IMR-90 (cell line): ENCODE data around the gene CREB5. TPM values are rescaled to one million over a fixed set of nuclear protein-coding genes. Genes with fewer than 3 reads are reported as not detected.

Experiments used
- ATAC-seq: fragments of 200-7000 bp; cut with Tn5 transposase; 2 replicates; pipeline ENCODE4 v1.9.1; 2020; ENCODE audit warnings: low read depth, mild to moderate bottlenecking, moderate library complexity
- BruUV-seq: library from RNA; stranded (reverse); fragments of 400-500 nt; replicated peaks from 2 replicates; lab custom pipeline; 2021; lab: Mats Ljungman, UMichigan
- CTCF ChIA-PET: fragments of 300-600 bp; formaldehyde crosslinking; extraction: SDS; loops from one replicate; lab custom pipeline; 2021; ENCODE audit warnings: antibody characterized with exemption; lab: Yijun Ruan, JAX
- POLR2A ChIA-PET: fragments of 300-600 bp; sonication (Branson Sonifier 250); formaldehyde crosslinking; loops from one replicate; lab custom pipeline; 2022; ENCODE audit warnings: antibody characterized with exemption; ENCODE audit not compliant: unreplicated experiment; lab: Charles Lee
- DNase-seq: peaks from one replicate; pipeline ENCODE4 v3.0.0; 2013
- H2AFZ ChIP-seq: replicated peaks from 2 replicates; pipeline ENCODE3; 2013; ENCODE audit warnings: low read length, mild to moderate bottlenecking; ENCODE audit not compliant: poor library complexity
- H2AK5ac ChIP-seq: 2 replicates; pipeline ENCODE4 v1.6.1; 2013; ENCODE audit warnings: low read depth, low read length, inconsistent platforms
- H2AK9ac ChIP-seq: replicated peaks from 2 replicates; pipeline ENCODE3; 2013; ENCODE audit warnings: mild to moderate bottlenecking, low read depth, low read length, moderate library complexity; ENCODE audit not compliant: poor library complexity
- H2BK120ac ChIP-seq: 2 replicates; pipeline ENCODE4 v1.6.1; 2013; ENCODE audit warnings: low read depth, low read length, inconsistent platforms
- H2BK15ac ChIP-seq: 3 replicates; pipeline ENCODE4 v1.6.1; 2013; ENCODE audit warnings: low read depth, low read length, inconsistent platforms
- H2BK20ac ChIP-seq: 2 replicates; pipeline ENCODE4 v1.6.1; 2013; ENCODE audit warnings: low read depth, mild to moderate bottlenecking, inconsistent platforms, low read length, moderate library complexity
- H2BK5ac ChIP-seq: 2 replicates; pipeline ENCODE4 v1.6.1; 2013; ENCODE audit warnings: mild to moderate bottlenecking, low read depth, low read length, inconsistent platforms; ENCODE audit not compliant: poor library complexity, severe bottlenecking
- H3K14ac ChIP-seq: replicated peaks from 2 replicates; pipeline ENCODE4 v1.6.1; 2013; ENCODE audit warnings: low read depth, low read length, inconsistent platforms
- H3K18ac ChIP-seq: 2 replicates; pipeline ENCODE4 v1.6.1; 2013; ENCODE audit warnings: low read depth, low read length, control low read depth
- H3K23ac ChIP-seq: 2 replicates; pipeline ENCODE4 v1.6.1; 2013; ENCODE audit warnings: low read depth, low read length, inconsistent platforms
- H3K27ac ChIP-seq: 2 replicates; pipeline ENCODE4 v1.5.1; 2013; ENCODE audit warnings: mild to moderate bottlenecking, control low read depth, low read length; ENCODE audit not compliant: insufficient read depth
- H3K27me3 ChIP-seq: 2 replicates; pipeline ENCODE4 v1.6.1; 2013; ENCODE audit warnings: low read length; ENCODE audit not compliant: control insufficient read depth, insufficient read depth
- H3K36me3 ChIP-seq: 2 replicates; pipeline ENCODE4 v1.6.1; 2013; ENCODE audit warnings: low read length, mixed read lengths; ENCODE audit not compliant: control insufficient read depth, insufficient read depth
- H3K4ac ChIP-seq: 2 replicates; pipeline ENCODE4 v1.6.1; 2013; ENCODE audit warnings: low read depth, low read length, inconsistent platforms
- H3K4me1 ChIP-seq: 2 replicates; pipeline ENCODE4 v1.6.1; 2013; ENCODE audit warnings: low read length, mixed read lengths; ENCODE audit not compliant: control insufficient read depth, insufficient read depth
- H3K4me2 ChIP-seq: 2 replicates; pipeline ENCODE4 v1.6.1; 2013; ENCODE audit warnings: low read depth, mild to moderate bottlenecking, control low read depth, low read length, moderate library complexity
- H3K4me3 ChIP-seq: 2 replicates; pipeline ENCODE4 v1.5.1; 2013; ENCODE audit warnings: low read depth, mild to moderate bottlenecking, control low read depth, low read length, moderate library complexity; ENCODE audit not compliant: insufficient read depth
- H3K56ac ChIP-seq: 2 replicates; pipeline ENCODE4 v1.6.1; 2013; ENCODE audit warnings: low read length, inconsistent platforms; ENCODE audit not compliant: insufficient read depth; ENCODE audit errors: extremely low read depth
- H3K79me1 ChIP-seq, 2 experiments: 2 replicates each; pipeline ENCODE4 v1.6.1; 2013; ENCODE audit warnings: low read length in 2 of 2, inconsistent platforms in 1 of 2, low read depth in 1 of 2
- H3K9ac ChIP-seq: 2 replicates; pipeline ENCODE4 v1.6.1; 2013; ENCODE audit warnings: low read depth, low read length, control low read depth
- H3K9me1 ChIP-seq: 2 replicates; pipeline ENCODE4 v1.6.1; 2013; ENCODE audit warnings: low read length, inconsistent platforms; ENCODE audit not compliant: insufficient read depth
- H3K9me3 ChIP-seq: 2 replicates; pipeline ENCODE4 v1.6.1; 2013; ENCODE audit warnings: low read length; ENCODE audit not compliant: control insufficient read depth, insufficient read depth
- H4K20me1 ChIP-seq: 2 replicates; pipeline ENCODE4 v1.6.1; 2013; ENCODE audit warnings: low read length, inconsistent platforms; ENCODE audit not compliant: insufficient read depth
- H4K5ac ChIP-seq: 2 replicates; pipeline ENCODE4 v1.6.1; 2013; ENCODE audit warnings: mild to moderate bottlenecking, low read depth, low read length, control low read depth
- H4K8ac ChIP-seq, 2 experiments: 2 replicates each; pipeline ENCODE4 v1.6.1; 2013; ENCODE audit warnings: low read depth in 2 of 2, low read length in 2 of 2, control low read depth in 1 of 2, inconsistent platforms in 1 of 2
- H4K91ac ChIP-seq: 2 replicates; pipeline ENCODE4 v1.6.1; 2013; ENCODE audit warnings: low read depth, low read length, inconsistent platforms; ENCODE audit not compliant: insufficient read depth
- BHLHE40 ChIP-seq: fragments of 150-350 bp; IDR thresholded peaks from 2 replicates; pipeline ENCODE4 v1.6.1; 2016; ENCODE audit warnings: mild to moderate bottlenecking, low read depth, low read length
- CEBPB ChIP-seq: IDR thresholded peaks from 2 replicates; pipeline ENCODE4 v1.6.1; 2012; ENCODE audit warnings: low read depth, low read length, improper control_type of control experiment
- CHD1 ChIP-seq: IDR thresholded peaks from 2 replicates; pipeline ENCODE4 v1.6.1; 2012; ENCODE audit warnings: low read depth, low read length, improper control_type of control experiment
- CTCF ChIP-seq: conservative IDR thresholded peaks from 2 replicates; pipeline ENCODE4 v1.5.1; 2012; ENCODE audit warnings: mild to moderate bottlenecking, low read depth, low read length, improper control_type of control experiment
- ELK1 ChIP-seq: fragments of 150-350 bp; IDR thresholded peaks from 2 replicates; pipeline ENCODE4 v1.6.1; 2016; ENCODE audit warnings: low read depth, mild to moderate bottlenecking, low read length, moderate library complexity, borderline replicate concordance
- FOS ChIP-seq: fragments of 150-350 bp; IDR thresholded peaks from 2 replicates; pipeline ENCODE4 v1.6.1; 2016; ENCODE audit warnings: low read depth, low read length
- MAFK ChIP-seq: IDR thresholded peaks from 2 replicates; pipeline ENCODE4 v1.6.1; 2012; ENCODE audit warnings: low read depth, low read length, improper control_type of control experiment
- MAZ ChIP-seq: IDR thresholded peaks from 2 replicates; pipeline ENCODE4 v1.6.1; 2012; ENCODE audit warnings: low read depth, mild to moderate bottlenecking, low read length, improper control_type of control experiment, moderate library complexity, borderline replicate concordance
- MXI1 ChIP-seq: IDR thresholded peaks from 2 replicates; pipeline ENCODE4 v1.6.1; 2012; ENCODE audit warnings: low read depth, mild to moderate bottlenecking, low read length, moderate library complexity, borderline replicate concordance
- NFE2L2 ChIP-seq: fragments of 150-350 bp; IDR thresholded peaks from 2 replicates; pipeline ENCODE4 v1.6.1; 2016; ENCODE audit warnings: low read depth, mild to moderate bottlenecking, low read length
- POLR2A ChIP-seq: IDR thresholded peaks from 2 replicates; pipeline ENCODE4 v1.6.1; 2012; ENCODE audit warnings: mild to moderate bottlenecking, low read depth, low read length
- RAD21 ChIP-seq: IDR thresholded peaks from 2 replicates; pipeline ENCODE4 v1.6.1; 2012; ENCODE audit warnings: low read length, improper control_type of control experiment
- RCOR1 ChIP-seq: IDR thresholded peaks from 2 replicates; pipeline ENCODE4 v1.6.1; 2012; ENCODE audit warnings: mild to moderate bottlenecking, low read length, improper control_type of control experiment; ENCODE audit not compliant: insufficient replicate concordance
- RFX5 ChIP-seq: IDR thresholded peaks from 2 replicates; pipeline ENCODE4 v1.8.0; 2012; ENCODE audit warnings: low read depth, mild to moderate bottlenecking, low read length, moderate library complexity
- SMC3 ChIP-seq: fragments of 150-350 bp; IDR thresholded peaks from 2 replicates; pipeline ENCODE4 v1.6.1; 2016; ENCODE audit warnings: low read depth, mild to moderate bottlenecking, antibody characterized with exemption, low read length, moderate library complexity
- USF2 ChIP-seq: fragments of 150-350 bp; IDR thresholded peaks from 2 replicates; pipeline ENCODE4 v1.6.1; 2017; ENCODE audit warnings: mild to moderate bottlenecking, antibody characterized with exemption, low read length, low read depth
- WGBS, 2 experiments: methylation state at CpG; one replicate each; pipeline versions ENCODE4 v1.1.5 to v1.1.7; 2013; ENCODE audit warnings: missing lambda C conversion rate in 2 of 2; ENCODE audit not compliant: insufficient read length in 1 of 2; ENCODE audit errors: extremely low coverage in 2 of 2; 5-methylcytosine and 5-hydroxymethylcytosine counted together
- dilution Hi-C: fragments of 300-500 bp; cut with HindIII; formaldehyde crosslinking; loops from one replicate; pipeline ENCODE4 v1.14.3; 2018; ENCODE audit warnings: low sequenced_read_pairs; ENCODE audit not compliant: unreplicated experiment
- in situ Hi-C: fragments of 300-500 bp; cut with MboI; formaldehyde crosslinking; loops from 3 replicates; pipeline ENCODE4 v1.14.3; 2019; ENCODE audit warnings: low sequenced_read_pairs, inconsistent platforms, mixed read lengths
- intact Hi-C: fragments of 100-400 bp; cut with micrococcal nuclease; formaldehyde crosslinking; loops from 2 replicates; pipeline ENCODE4 v1.10.0; 2022
- polyA plus RNA-seq, 3 experiments: library from polyadenylated mRNA; depleted of rRNA; stranded (reverse); fragments of >200 nt; gene quantifications; 2 replicates each; pipeline ENCODE4 v1.2.3, GENCODE V29; 2012; ENCODE audit warnings: low replicate concordance in 1 of 3
- total RNA-seq: library from RNA; depleted of rRNA; stranded (reverse); fragments of >200 nt; gene quantifications from 2 replicates; pipeline ENCODE4 v1.2.3, GENCODE V29; 2012

Gene CREB5
- total and polyA plus RNA-seq, 2 of the 4 experiments (the other 2 are of a cell fraction) = 7.3 to 13.1 TPM

DNA sequence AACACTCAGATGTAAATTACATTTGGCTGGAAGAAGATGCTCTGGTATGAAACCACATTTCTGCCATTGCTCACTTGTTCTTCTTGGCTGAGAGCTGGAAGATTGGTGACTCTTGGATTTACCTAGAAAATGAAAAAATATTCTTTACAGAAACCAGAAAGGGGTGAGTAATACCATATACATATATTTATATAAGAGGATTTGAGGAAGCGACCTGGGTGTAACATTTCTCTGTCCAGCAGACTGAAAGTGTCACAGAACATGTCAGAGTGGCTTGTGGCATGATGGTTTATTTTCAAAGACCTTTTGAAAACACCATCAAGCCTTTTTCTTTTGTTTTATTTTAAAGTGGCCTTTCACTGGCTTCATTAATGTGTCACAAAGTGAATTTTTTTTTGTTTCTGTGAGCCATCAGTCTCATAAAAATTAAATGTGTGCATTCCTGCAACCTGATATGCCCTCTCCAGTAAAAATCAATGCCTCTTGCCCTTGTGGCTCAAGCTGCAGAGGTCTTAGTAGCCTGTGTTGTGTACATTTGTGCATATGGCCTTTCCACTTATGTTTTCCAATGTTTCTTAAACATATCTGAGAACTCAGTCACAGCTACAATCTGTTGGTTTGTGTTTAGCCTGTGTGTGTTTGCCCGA, 23.5 kb downstream of the CREB5 start:
- no peaks in the 10 kb centered on the region for H3K9me3 ChIP-seq
- H3K23ac ChIP-seq = no peak overlapping the region
- ATAC-seq (peak; percentile 56; the same call in 1 of the 2 replicates), DNase-seq (peak; percentile 48)
- H3K4me1 ChIP-seq = peaks cover 2% of the 10 kb centered on the region; the same call in 1 of the 2 replicates
- no peak overlapping the region for H3K4ac ChIP-seq
- dilution Hi-C loops (no loop called here), intact Hi-C loops (no loop called here), in situ Hi-C loops (no loop called here)
- no peak overlapping the region for H2AFZ ChIP-seq
- ChIA-PET CTCF (no interaction called here), POLR2A (no interaction called here)
- no peak overlapping the region for H4K5ac ChIP-seq
- no peak overlapping the region for H2AK9ac ChIP-seq
- H3K27ac ChIP-seq = no peak overlapping the region
- no peak overlapping the region for H3K4me3 ChIP-seq
- no peaks in the 10 kb centered on the region for H3K9me1 ChIP-seq
- no peak for TF ChIP-seq ELK1
- TF ChIP-seq POLR2A = no peak
- no peak for TF ChIP-seq CTCF
- TF ChIP-seq BHLHE40 = no peak
- no peak for TF ChIP-seq SMC3
- TF ChIP-seq MAFK = no peak
- no peak for TF ChIP-seq RFX5
- TF ChIP-seq MXI1 = no peak
- no peak for TF ChIP-seq FOS
- TF ChIP-seq CHD1 = no peak
- no peak for TF ChIP-seq NFE2L2
- TF ChIP-seq RAD21 = no peak
- TF ChIP-seq MAZ = no peak
- TF ChIP-seq RCOR1 = no peak
- no peak for TF ChIP-seq USF2
- no peak for TF ChIP-seq CEBPB
- H4K8ac ChIP-seq = no peak overlapping the region
- no peak overlapping the region for H3K56ac ChIP-seq
- no peak overlapping the region for H3K9ac ChIP-seq
- no TSS peak for BruUV-seq
- H3K4me2 ChIP-seq = no peak overlapping the region
- no peak overlapping the region for H2BK20ac ChIP-seq
- H2BK15ac ChIP-seq = no peak overlapping the region
- no peak overlapping the region for H3K18ac ChIP-seq
- no peaks in the 10 kb centered on the region for H3K36me3 ChIP-seq
- H2AK5ac ChIP-seq = no peak overlapping the region
- peaks cover 2% of the 10 kb centered on the region; the same call in 1 of the 2 replicates for H3K27me3 ChIP-seq
- H3K79me1 ChIP-seq = no peaks in the 10 kb centered on the region
- H3K14ac ChIP-seq = no peak overlapping the region
- H2BK120ac ChIP-seq = no peak overlapping the region
- H4K20me1 ChIP-seq = no peaks in the 10 kb centered on the region
- no peak overlapping the region for H2BK5ac ChIP-seq
- no CpG with 5 or more reads among the region's 2 CpGs for WGBS, 2 experiments
- no peak overlapping the region for H4K91ac ChIP-seq
